ENCODE results near the gene MAP3K14.

DNA sequence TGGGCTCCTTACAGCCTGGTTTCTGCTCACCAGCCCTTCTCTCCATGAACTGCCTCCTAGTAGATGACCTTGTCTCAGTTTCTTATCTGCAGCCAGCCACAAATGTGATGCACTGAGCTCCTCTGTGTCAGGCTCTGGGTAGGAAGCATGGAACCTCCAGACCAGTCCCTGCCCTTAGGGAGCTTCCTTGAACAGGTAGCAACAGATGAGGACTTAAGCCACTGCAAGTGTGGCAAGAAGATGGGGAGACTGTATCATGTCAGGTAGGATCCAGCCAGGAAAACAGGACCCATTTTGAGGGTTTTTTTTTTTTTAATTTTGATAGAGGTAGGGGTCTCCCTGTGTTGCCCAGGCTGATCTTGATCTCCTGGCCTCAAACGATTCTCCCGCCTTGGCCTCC, 5.3 kb upstream of the MAP3K14 start:
- TF ChIP-seq POLR2AphosphoS5 (IDR thresholded peaks at IDR 0.05; ENCODE audit: low read depth, low read length), result no peak
- no peak for TF ChIP-seq POLR2A (IDR thresholded peaks at IDR 0.05; ENCODE audit: low read depth, low read length)
- TF ChIP-seq TAF1 (IDR thresholded peaks at IDR 0.05; ENCODE audit: low read depth, low read length), result no peak
- no peak for TF ChIP-seq SPI1 (IDR thresholded peaks at IDR 0.05; ENCODE audit: low read depth, low read length)
